ENCODE results near the gene GNAT3.

GNAT3 gene

DNA sequence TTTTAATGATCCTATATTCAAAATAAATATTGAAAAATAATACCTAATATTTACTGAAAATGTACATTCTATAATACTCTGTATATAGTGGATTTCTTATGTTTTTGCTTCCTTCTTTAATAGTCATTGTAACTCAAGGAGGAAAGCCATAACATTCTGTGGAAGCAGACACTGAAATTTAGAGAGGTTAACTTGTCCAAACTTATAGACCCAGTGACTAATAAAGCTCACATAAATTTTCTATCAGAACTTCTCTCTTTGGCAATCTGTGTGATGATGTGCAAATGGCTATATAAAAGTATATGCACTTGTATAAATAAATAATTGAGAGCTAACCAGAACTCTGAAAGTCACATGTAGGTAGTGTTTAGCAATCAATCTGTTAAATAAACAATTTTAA, 26.1 kb downstream of the GNAT3 start:
- H3K36me3 Mint-ChIP-seq, result no peaks in the 10 kb centered on the region
- peaks cover 22% of the 10 kb centered on the region for H3K9me3 Mint-ChIP-seq
- H3K4me1 Mint-ChIP-seq, result no peaks in the 10 kb centered on the region
- no peak overlapping the region for H3K27ac Mint-ChIP-seq
- ATAC-seq, result no peak
- no peak for DNase-seq (ENCODE audit: low spot score in 2 of 2)
- H3K4me3 Mint-ChIP-seq, result no peak overlapping the region

DNA sequence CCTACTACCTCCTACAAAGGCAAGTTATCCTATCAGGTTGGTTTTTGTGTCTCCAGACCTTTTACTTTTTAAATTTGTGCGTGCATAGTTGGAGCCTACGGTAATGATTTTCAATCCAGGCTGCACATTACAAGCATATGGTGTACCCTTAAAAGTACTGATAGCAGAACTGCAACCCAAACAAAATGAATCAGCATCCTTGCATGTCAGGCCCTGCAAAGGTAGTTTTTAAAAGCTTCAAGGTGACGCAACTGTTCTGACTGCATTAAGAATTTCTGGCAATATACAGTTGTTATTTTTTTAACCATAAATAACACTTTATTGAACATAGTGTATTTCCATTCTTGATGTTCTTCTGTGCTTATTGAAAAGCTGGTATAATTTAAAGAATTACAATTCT, 28.9 kb downstream of the GNAT3 start:
- DNase-seq (ENCODE audit: low spot score in 2 of 2) (no peak), ATAC-seq (no peak)
- no peak overlapping the region for H3K4me3 Mint-ChIP-seq
- H3K27ac Mint-ChIP-seq, result no peak overlapping the region
- H3K4me1 Mint-ChIP-seq, result no peaks in the 10 kb centered on the region
- H3K36me3 Mint-ChIP-seq, result no peaks in the 10 kb centered on the region
- peaks cover 13% of the 10 kb centered on the region for H3K9me3 Mint-ChIP-seq

DNA sequence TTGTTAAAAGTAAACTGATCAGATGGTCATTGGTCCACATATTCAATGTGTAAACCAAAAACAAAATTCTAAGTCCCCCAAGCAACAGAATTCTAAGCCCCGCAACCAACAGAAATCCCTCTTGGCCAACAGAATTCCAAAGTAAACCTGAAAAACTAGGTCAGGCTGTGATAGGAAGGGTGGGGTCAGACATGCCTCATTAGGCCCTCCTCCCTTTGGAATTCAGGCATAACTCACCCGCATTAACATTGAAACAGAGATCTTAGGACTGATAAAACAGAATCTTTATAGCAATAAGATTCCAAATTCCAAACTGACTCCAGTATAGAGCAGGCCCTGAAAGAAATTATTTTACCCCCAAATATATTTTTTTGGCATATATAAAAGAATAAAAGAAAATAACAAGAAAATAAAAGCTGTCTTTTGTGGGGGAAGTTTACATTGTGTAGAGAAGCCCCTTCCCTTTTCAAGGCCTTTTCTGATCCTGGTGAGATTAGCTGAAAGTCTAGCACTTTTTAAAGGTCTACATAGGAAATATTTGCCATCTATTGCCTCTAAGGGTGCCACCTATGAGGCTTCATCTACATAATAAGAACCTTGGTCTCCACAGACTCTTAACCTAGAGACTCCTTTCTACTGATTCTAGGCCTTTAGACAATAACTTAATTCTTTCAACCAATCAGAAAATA, 30.5 kb downstream of the GNAT3 start:
- DNase-seq (ENCODE audit: low spot score in 2 of 2) (no peak), ATAC-seq (no peak)
- Mint-ChIP-seq H3K27ac (no peak overlapping the region), H3K36me3 (no peaks in the 10 kb centered on the region), H3K9me3 (peaks cover 16% of the 10 kb centered on the region), H3K4me3 (no peak overlapping the region), H3K4me1 (no peaks in the 10 kb centered on the region)

DNA sequence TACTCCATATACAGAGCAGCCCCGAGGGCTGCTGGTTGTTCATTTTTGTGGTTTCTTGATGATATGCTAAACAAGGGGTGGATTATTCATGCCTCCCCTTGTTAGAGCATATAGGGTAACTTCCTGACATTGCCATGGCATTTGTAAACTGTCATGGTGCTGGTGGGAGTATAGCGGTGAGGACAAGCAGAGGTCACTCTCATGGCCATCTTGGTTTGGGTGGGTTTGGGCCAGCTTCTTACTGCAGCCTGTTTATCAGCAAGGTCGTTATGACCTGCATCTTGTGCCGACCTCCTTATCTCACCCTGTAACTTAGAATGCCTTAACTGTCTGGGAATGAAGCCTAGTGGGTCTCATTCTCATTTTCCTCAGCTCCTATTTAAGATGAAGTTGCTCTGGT, 31.3 kb downstream of the GNAT3 start:
- no peak for ATAC-seq
- Mint-ChIP-seq H3K36me3 (no peaks in the 10 kb centered on the region), H3K9me3 (peaks cover 16% of the 10 kb centered on the region), H3K4me3 (no peak overlapping the region), H3K27ac (no peak overlapping the region), H3K4me1 (no peaks in the 10 kb centered on the region)
- DNase-seq (ENCODE audit: low spot score in 2 of 2), result no peak

DNA sequence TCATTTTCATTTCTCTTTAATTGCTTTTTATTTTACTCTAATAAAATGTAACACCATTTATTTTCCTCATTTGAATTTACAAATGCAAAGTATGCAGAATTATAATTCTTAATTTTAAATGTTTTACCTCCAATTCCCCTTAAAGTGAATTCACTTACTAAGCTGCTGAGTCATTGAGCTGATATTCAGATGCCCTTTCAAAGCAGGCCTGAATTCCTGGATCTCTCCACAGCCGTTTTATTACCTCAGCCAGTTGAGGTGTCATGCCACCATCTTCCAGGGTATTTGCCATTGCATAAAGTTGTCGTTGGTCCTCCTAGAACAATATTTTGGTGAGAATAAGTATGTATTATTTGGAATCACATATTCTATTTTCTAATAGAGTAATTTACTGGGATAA, 33.2 kb downstream of the GNAT3 start:
- no peak overlapping the region for H3K4me3 Mint-ChIP-seq
- H3K4me1 Mint-ChIP-seq, result no peaks in the 10 kb centered on the region
- no peak for DNase-seq (ENCODE audit: low spot score in 2 of 2)
- H3K9me3 Mint-ChIP-seq, result peaks cover 8% of the 10 kb centered on the region
- no peaks in the 10 kb centered on the region for H3K36me3 Mint-ChIP-seq
- H3K27ac Mint-ChIP-seq, result no peak overlapping the region
- no peak for ATAC-seq

DNA sequence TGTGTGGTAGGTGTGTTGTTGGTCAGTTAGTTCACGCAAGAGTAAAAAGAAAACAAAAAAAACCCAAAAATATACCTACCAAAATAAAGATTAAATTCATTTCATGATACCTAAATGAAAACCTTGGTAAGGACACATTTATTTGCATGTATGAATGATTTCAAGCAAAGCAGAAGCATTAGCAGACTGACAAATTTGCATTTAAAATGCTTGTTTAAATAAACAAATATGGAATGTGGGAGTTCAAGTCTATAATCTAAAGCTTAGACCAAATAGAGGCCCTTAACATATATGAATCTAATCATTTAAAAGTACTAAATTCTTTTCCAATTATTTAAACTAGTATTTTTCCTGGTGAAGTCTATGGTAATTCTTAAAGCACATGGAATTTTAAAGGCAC, 35.8 kb downstream of the GNAT3 start:
- Mint-ChIP-seq H3K27ac (no peak overlapping the region), H3K9me3 (peaks cover 3% of the 10 kb centered on the region), H3K4me3 (no peak overlapping the region), H3K4me1 (no peaks in the 10 kb centered on the region), H3K36me3 (no peaks in the 10 kb centered on the region)
- no peak for ATAC-seq
- no peak for DNase-seq (ENCODE audit: low spot score in 2 of 2)

DNA sequence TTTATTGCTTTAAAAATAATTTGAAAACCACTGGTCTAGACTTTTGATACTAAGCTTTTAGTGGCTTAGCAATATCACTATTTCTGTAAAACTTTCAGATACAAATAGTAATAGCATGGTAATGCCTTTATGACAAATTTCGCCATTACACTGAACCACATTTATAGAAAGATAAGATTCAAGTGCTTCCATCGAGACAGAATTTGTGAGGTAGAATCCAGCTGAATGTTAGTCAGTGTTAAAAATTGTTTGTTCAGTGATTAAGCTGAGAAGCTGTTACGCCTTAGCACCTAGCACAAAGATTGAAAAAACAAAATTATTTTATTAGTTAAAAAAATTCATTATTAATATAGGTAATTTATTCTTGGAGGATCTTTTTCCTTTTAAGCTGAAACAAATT, 36.5 kb downstream of the GNAT3 start:
- H3K4me3 Mint-ChIP-seq, result no peak overlapping the region
- DNase-seq (ENCODE audit: low spot score in 2 of 2) (no peak), ATAC-seq (no peak)
- H3K9me3 Mint-ChIP-seq, result peaks cover 3% of the 10 kb centered on the region
- no peak overlapping the region for H3K27ac Mint-ChIP-seq
- H3K36me3 Mint-ChIP-seq, result no peaks in the 10 kb centered on the region
- H3K4me1 Mint-ChIP-seq, result no peaks in the 10 kb centered on the region

DNA sequence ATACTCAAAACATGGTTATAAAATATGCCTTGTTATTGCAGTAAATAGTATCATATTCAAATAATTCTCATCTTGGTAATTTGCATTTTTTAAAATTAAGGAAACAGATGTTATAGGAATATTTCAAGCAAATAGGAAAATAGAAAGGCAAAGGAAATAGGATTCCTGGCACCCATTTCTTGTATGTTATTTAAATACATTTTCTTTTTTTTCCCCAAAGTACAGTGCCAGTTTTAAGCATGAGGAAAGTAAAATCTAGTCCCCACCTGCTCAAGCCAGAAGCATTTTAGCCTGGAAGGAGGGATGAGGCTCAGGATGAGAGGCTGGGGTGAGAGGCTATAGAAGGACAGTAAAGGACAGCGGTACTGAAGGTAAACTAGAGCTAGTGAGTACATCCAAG, 38.1 kb downstream of the GNAT3 start:
- ATAC-seq (no peak), DNase-seq (ENCODE audit: low spot score in 2 of 2) (no peak)
- Mint-ChIP-seq H3K4me3 (no peak overlapping the region), H3K4me1 (no peaks in the 10 kb centered on the region), H3K36me3 (no peaks in the 10 kb centered on the region), H3K9me3 (peaks cover 3% of the 10 kb centered on the region), H3K27ac (no peak overlapping the region)

DNA sequence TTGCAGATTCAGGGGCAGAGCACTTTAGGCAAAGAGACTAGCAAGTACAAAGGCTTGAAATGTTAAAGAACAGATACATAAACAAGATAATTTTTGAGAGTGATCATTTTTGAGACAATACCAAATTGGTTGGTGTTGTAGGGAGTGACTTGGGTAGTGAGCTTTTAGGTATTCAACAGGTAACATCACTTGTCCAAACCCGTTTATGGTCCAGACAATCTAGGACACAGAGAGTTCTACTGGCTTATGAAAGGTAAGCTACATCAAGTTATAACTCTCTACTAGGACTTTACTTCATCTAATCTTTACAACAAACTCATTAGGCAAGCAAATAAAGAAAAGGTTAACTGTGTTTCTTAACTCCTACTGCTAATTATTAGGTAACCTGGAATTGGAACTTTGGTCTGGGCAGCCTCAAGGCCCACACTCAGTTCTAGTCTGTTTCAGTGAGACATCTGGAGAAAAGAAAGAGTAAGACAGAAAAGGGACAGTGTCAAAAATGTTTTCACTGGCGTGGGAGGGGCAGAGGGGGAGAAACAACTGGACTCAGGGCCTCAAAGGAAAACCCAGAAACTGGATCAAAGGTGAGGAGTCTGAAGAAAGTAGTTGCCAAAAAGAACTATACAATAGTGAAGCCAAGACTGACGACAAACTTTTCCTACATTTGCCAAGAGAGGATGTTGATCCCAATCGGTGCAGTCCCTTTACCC, 39.2 kb downstream of the GNAT3 start:
- Mint-ChIP-seq H3K36me3 (no peaks in the 10 kb centered on the region), H3K9me3 (peaks cover 2% of the 10 kb centered on the region), H3K4me1 (no peaks in the 10 kb centered on the region), H3K4me3 (no peak overlapping the region), H3K27ac (no peak overlapping the region)
- DNase-seq (ENCODE audit: low spot score in 2 of 2) (no peak), ATAC-seq (no peak)

DNA sequence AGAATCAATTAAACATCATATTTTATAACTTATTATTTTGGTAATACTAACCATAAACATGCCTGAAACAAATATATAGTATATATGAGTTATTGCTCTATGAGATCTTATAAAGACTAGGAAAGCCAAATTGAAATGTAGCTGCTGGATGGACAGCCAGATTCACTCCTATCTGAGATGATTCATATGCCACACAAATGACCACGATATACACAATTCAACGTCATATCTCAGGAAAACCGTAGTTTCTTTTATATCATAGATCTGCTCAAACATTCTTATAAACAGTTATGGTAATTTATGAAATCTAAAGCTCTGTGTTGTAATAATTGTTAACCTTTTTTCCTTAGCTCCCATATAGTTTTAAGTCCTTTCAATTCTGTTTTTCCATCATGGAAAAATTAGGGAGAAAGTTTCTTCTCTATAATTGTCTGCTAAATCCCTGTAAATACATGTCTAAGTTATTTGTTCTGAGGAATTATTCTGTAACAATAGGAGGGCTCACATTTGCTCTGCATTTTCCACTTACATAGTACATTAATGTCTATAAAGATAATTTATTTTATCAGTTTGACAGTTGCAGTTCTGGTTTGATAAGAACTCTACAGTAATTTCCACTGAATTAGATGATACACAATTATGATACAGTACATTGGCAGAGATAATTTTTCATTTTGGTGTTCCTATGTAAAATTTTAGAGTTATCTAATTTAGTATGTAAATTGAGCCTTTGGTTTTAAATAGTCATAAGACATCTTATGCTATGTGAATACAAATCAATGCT, 42.7 kb downstream of the GNAT3 start:
- Mint-ChIP-seq H3K27ac (no peak overlapping the region), H3K4me3 (no peak overlapping the region), H3K36me3 (no peaks in the 10 kb centered on the region), H3K9me3 (peaks cover 3% of the 10 kb centered on the region), H3K4me1 (no peaks in the 10 kb centered on the region)
- DNase-seq (ENCODE audit: low spot score in 2 of 2) (no peak), ATAC-seq (no peak)

DNA sequence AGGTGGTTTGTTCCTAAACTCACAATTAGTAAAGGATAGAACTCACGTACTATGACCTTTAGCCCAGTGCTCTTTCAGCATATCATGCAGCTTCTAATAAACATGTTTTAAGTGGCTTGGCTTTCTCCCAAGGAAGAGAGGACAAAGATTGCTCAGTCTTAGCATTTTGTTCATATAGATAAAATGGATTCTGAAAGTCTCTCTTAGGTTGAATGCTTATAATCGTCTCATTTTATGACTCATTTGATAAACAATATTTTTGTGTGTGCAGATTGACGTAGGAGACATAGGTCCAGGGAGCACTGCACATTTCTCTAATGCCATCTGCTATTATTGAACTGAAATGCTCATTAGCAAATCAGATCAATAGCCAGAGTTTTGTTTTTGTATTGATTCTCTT, 44.8 kb downstream of the GNAT3 start:
- no peak for DNase-seq (ENCODE audit: low spot score in 2 of 2)
- Mint-ChIP-seq H3K27ac (no peak overlapping the region), H3K4me1 (no peaks in the 10 kb centered on the region), H3K9me3 (peaks cover 8% of the 10 kb centered on the region), H3K36me3 (no peaks in the 10 kb centered on the region), H3K4me3 (no peak overlapping the region)
- no peak for ATAC-seq

DNA sequence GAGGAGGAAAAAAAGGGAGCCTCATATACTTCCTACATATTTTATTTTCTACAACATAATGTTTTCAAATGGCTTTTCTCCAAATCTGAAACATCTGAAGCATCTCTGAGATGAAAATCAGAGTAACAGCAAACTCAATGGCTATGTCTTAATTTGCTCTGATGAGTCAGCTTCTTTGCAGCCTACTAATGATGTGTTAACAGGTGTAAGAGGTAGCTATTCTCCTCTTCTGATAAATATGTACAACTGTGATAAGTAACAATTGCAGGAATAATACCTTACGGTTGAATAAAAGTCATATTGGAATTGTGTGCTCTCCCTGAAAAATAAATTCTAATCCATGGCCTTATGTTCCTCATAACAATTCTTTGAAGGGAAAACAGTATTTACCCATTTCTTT, 45.2 kb downstream of the GNAT3 start:
- Mint-ChIP-seq H3K36me3 (no peaks in the 10 kb centered on the region), H3K4me3 (no peak overlapping the region), H3K4me1 (no peaks in the 10 kb centered on the region), H3K27ac (no peak overlapping the region), H3K9me3 (peaks cover 8% of the 10 kb centered on the region)
- no peak for DNase-seq (ENCODE audit: low spot score in 2 of 2)
- no peak for ATAC-seq

DNA sequence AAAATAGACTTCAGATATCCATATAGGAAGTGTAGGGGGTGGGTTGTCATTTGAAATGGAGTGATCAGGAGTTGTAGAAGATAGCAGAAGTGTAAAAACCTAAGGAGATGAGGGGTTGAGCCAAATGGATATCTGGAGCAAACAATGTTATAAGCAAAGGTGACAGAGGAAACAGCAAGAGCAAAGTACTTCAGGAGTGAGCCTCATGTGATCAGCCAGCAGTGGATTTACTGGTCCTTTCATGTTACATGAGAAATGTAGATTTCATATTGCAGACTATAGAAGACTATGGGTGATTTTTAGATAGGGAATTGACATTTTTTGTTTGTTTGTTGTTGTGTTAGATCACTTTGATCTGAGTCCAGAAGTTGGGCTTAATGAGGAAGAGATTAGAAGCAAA, 47.7 kb downstream of the GNAT3 start:
- H3K4me3 Mint-ChIP-seq, result no peak overlapping the region
- H3K27ac Mint-ChIP-seq, result no peak overlapping the region
- H3K9me3 Mint-ChIP-seq, result peaks cover 11% of the 10 kb centered on the region
- H3K36me3 Mint-ChIP-seq, result no peaks in the 10 kb centered on the region
- no peaks in the 10 kb centered on the region for H3K4me1 Mint-ChIP-seq
- DNase-seq (ENCODE audit: low spot score in 2 of 2), result no peak
- no peak for ATAC-seq

DNA sequence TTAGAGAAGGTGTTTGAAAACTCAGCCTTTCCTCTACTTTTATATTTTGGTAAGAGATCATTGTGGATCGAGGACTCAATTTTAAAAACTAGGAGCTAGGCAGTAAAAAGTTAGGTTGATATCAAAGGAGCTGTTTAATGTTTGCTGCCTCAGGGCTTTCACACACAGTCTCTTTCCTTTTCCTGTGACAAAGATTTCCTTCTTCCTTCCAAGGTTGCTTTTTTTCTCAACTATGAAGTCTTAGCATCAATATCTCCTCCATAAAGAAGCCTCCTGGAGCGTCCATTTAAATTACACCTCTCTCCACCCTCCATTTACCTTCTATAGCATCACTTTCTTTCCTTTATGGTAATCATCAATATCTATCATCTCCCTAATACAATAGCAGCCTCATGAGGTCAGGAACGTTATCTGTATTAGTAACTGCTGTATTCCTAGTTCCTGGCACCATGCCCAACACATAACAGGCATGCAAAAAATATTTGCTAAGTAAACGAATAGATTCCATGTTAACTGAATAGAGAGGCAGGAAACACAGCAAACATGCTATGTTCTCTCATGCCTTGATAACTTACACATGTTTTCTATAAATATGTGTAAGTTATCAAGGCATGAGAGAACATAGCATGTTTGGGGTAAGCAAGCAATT, 48.5 kb downstream of the GNAT3 start:
- ATAC-seq, result no peak
- H3K36me3 Mint-ChIP-seq, result no peaks in the 10 kb centered on the region
- H3K4me3 Mint-ChIP-seq, result no peak overlapping the region
- H3K9me3 Mint-ChIP-seq, result peaks cover 11% of the 10 kb centered on the region
- H3K4me1 Mint-ChIP-seq, result no peaks in the 10 kb centered on the region
- no peak for DNase-seq (ENCODE audit: low spot score in 2 of 2)
- no peak overlapping the region for H3K27ac Mint-ChIP-seq

DNA sequence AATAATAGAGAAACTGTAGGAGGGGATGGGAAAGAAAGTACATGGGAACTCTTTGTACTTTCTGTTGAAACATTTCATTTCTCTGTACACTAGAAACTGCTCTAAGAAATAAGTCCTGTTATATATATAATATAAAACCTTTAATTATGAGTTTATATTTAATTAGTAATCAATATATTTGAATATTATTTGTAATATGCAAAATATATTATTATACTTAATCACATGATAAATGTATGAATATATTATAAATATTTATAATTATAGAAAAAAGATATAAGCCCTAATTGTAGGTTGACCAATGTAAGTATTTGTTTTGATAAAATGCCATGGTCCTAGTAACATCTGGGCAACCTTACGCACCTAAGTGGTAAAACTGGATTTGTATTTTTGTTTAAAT, 51.0 kb downstream of the GNAT3 start:
- Mint-ChIP-seq H3K36me3 (no peaks in the 10 kb centered on the region), H3K27ac (no peak overlapping the region), H3K4me3 (no peak overlapping the region), H3K9me3 (peaks cover 13% of the 10 kb centered on the region), H3K4me1 (no peaks in the 10 kb centered on the region)
- ATAC-seq (no peak), DNase-seq (ENCODE audit: low spot score in 2 of 2) (no peak)
